HepG2 (cell line): ENCODE measurements around the gene DTNB.

Experiments used
- GABPA ChIP-seq, 2 experiments: IDR thresholded peaks; 2 replicates each; pipeline ENCODE4 v1.6.1; 2011 to 2016; ENCODE audit warnings: low read depth in 2 of 2, low read length in 1 of 2, missing biosample characterization in 1 of 2, missing genetic modification characterization in 1 of 2
- JUN ChIP-seq: sonication (generic); formaldehyde crosslinking; IDR thresholded peaks from 2 replicates; pipeline ENCODE4 v1.4.0; 2020; ENCODE audit warnings: mild to moderate bottlenecking, missing genetic modification reagents
- JUNB ChIP-seq: sonication (generic); formaldehyde crosslinking; IDR thresholded peaks from 2 replicates; pipeline ENCODE4 v1.8.0; 2022; ENCODE audit warnings: missing genetic modification reagents, mild to moderate bottlenecking, borderline replicate concordance
- KDM1A ChIP-seq: IDR thresholded peaks from 2 replicates; pipeline ENCODE4 v1.6.1; 2016; ENCODE audit warnings: missing compliant biosample characterization
- PPARG ChIP-seq: conservative IDR thresholded peaks from 2 replicates; pipeline ENCODE4 v1.6.1; 2016; ENCODE audit warnings: missing biosample characterization, missing genetic modification reagents
- YEATS4 ChIP-seq: sonication (generic); formaldehyde crosslinking; IDR thresholded peaks from 2 replicates; pipeline ENCODE4 v1.4.0; 2020; ENCODE audit warnings: missing genetic modification reagents, borderline replicate concordance
- ZFP36 ChIP-seq: fragments of 150-350 bp; IDR thresholded peaks from 2 replicates; pipeline ENCODE4 v1.6.1; 2018; ENCODE audit warnings: borderline replicate concordance, low read length, low read depth; ENCODE audit not compliant: partially characterized antibody
- ZNF101 ChIP-seq: sonication (generic); formaldehyde crosslinking; IDR thresholded peaks from 2 replicates; pipeline ENCODE4 v1.4.0; 2020; ENCODE audit warnings: mild to moderate bottlenecking, low read depth, missing genetic modification reagents, borderline replicate concordance
- ZNF282 ChIP-seq: fragments of 450-650 bp; IDR thresholded peaks from 2 replicates; pipeline ENCODE4 v1.6.1; 2018; ENCODE audit not compliant: partially characterized antibody
- TF ChIP-seq, protein P1 (sequence below): sonication (generic); formaldehyde crosslinking; conservative IDR thresholded peaks from 2 replicates; pipeline ENCODE4 v1.8.0; 2022; ENCODE audit warnings: low read depth, missing genetic modification reagents

DNA sequence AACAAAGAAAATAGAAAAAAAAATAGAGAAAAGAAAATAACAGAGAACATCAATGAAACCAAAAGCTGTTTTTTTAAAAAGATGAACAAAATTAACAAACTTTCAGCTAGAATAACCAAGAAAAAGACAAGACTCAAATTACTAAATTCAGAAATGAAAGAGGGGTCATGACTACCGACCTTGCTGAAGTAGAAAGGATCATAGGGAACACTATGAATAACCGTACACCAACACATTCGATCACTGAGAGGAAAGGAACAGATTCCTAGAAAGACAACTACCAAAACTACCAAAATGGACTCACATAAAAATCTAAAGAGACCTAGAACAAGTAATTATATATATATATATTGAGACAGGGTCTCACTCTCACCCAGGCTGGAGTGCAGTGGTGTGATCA is 37.4 kb upstream of the DTNB start:
- TF ChIP-seq, protein P1, sequence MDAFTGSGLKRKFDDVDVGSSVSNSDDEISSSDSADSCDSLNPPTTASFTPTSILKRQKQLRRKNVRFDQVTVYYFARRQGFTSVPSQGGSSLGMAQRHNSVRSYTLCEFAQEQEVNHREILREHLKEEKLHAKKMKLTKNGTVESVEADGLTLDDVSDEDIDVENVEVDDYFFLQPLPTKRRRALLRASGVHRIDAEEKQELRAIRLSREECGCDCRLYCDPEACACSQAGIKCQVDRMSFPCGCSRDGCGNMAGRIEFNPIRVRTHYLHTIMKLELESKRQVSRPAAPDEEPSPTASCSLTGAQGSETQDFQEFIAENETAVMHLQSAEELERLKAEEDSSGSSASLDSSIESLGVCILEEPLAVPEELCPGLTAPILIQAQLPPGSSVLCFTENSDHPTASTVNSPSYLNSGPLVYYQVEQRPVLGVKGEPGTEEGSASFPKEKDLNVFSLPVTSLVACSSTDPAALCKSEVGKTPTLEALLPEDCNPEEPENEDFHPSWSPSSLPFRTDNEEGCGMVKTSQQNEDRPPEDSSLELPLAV, result no peak
- TF ChIP-seq ZFP36 (no peak), JUNB (CRISPR knock-in tag) (no peak), KDM1A (CRISPR knock-in tag) (no peak), YEATS4 (CRISPR knock-in tag) (no peak), PPARG (CRISPR knock-in tag) (no peak), ZNF101 (no peak), JUN (CRISPR knock-in tag) (no peak), GABPA (IDR thresholded peaks at IDR 0.05; ENCODE audit: low read depth, low read length) (no peak), GABPA (CRISPR knock-in tag; IDR thresholded peaks at IDR 0.05; ENCODE audit: low read depth) (no peak), ZNF282 (no peak)
